ENCODE results near the gene SYVN1. TPM values are rescaled to one million over a fixed set of nuclear protein-coding genes. Genes with fewer than 3 reads are reported as not detected.

Gene SYVN1
- total and polyA plus RNA-seq, 4 donors: 19.9 to 210 (median 56.6) TPM

DNA sequence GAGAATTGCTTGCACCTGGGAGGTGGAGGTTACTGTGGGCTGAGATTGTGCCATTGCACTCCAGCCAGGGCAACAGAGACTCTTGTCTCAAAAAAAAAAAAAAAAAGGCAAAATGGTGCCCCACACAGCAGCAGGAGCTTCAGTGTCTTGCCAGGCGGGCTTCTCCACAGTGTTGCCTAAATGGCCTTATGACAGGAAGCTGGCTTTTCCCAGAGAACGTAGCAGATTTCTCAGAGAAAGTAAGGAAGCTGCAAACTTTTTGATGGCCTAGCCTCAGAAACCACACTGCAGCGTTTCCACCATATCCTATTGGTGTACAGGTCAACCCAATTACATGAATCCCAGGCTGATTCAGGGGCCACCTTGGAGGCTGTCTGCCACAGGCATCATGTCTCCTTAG is 23.0 kb upstream of the SYVN1 start (continued):
- TF ChIP-seq, protein P1, sequence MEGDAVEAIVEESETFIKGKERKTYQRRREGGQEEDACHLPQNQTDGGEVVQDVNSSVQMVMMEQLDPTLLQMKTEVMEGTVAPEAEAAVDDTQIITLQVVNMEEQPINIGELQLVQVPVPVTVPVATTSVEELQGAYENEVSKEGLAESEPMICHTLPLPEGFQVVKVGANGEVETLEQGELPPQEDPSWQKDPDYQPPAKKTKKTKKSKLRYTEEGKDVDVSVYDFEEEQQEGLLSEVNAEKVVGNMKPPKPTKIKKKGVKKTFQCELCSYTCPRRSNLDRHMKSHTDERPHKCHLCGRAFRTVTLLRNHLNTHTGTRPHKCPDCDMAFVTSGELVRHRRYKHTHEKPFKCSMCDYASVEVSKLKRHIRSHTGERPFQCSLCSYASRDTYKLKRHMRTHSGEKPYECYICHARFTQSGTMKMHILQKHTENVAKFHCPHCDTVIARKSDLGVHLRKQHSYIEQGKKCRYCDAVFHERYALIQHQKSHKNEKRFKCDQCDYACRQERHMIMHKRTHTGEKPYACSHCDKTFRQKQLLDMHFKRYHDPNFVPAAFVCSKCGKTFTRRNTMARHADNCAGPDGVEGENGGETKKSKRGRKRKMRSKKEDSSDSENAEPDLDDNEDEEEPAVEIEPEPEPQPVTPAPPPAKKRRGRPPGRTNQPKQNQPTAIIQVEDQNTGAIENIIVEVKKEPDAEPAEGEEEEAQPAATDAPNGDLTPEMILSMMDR (IDR thresholded peaks at IDR 0.05; ENCODE audit: low read depth, low read length, missing input control): no peak

DNA sequence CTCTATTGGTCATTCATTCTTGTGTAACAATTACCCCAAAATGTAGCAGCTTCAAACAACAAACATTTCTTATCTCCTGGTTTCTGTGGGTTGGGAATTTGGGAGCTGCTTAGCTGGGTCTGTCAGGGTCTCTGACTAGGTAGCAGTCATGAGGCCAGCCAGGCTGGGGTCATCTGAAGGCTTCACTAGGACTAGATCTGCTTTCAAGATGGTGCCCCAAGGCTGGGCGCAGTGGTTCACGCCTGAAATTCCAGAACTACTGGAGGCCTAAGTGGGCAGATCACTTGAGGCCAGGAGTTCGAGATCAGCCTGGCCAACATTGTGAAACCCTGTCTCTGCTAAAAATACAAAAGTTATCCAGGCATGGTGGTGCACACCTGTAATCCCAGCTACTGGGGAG is 22.6 kb upstream of the SYVN1 start:
- 95% methylated on average over 3 of the region's 3 CpGs for WGBS
- no peak for DNase-seq (ENCODE audit: low spot score)
- Histone ChIP-seq H3K9me3 (ENCODE audit: control insufficient read depth in 4 of 4, low read length in 3 of 4) (no peaks in the 10 kb centered on the region), H3K36me3 (ENCODE audit: control insufficient read depth in 4 of 4, insufficient read depth in 3 of 4, low read depth in 1 of 4, low read length in 3 of 4) (no peaks in the 10 kb centered on the region), H3K4me1 (ENCODE audit: control insufficient read depth in 4 of 4, insufficient read depth in 4 of 4, low read length in 3 of 4) (peaks cover 0 to 4% (median 2%) of the 10 kb centered on the region in 4 donors), H3K27me3 (ENCODE audit: control insufficient read depth in 4 of 4, insufficient read depth in 4 of 4, low read length in 3 of 4) (no peaks in the 10 kb centered on the region), H3K4me3 (ENCODE audit: low read depth in 1 of 3, low read length in 3 of 3) (no peak overlapping the region), H3K9ac (ENCODE audit: low read depth in 1 of 2, low read length in 2 of 2) (no peak overlapping the region), H3K27ac (ENCODE audit: low read depth in 1 of 2, low read length in 2 of 2) (no peak overlapping the region)
- no peak for TF ChIP-seq NR2F2 (IDR thresholded peaks at IDR 0.05)
- no peak for TF ChIP-seq FOXA1 (IDR thresholded peaks at IDR 0.05)
- TF ChIP-seq JUND (IDR thresholded peaks at IDR 0.05): no peak
- TF ChIP-seq HNF4G (IDR thresholded peaks at IDR 0.05): no peak
- TF ChIP-seq TAF1 (conservative IDR thresholded peaks at IDR 0.05): no peak
- TF ChIP-seq, protein P2, sequence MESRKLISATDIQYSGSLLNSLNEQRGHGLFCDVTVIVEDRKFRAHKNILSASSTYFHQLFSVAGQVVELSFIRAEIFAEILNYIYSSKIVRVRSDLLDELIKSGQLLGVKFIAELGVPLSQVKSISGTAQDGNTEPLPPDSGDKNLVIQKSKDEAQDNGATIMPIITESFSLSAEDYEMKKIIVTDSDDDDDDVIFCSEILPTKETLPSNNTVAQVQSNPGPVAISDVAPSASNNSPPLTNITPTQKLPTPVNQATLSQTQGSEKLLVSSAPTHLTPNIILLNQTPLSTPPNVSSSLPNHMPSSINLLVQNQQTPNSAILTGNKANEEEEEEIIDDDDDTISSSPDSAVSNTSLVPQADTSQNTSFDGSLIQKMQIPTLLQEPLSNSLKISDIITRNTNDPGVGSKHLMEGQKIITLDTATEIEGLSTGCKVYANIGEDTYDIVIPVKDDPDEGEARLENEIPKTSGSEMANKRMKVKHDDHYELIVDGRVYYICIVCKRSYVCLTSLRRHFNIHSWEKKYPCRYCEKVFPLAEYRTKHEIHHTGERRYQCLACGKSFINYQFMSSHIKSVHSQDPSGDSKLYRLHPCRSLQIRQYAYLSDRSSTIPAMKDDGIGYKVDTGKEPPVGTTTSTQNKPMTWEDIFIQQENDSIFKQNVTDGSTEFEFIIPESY (IDR thresholded peaks at IDR 0.05): no peak
- TF ChIP-seq FOXA2 (IDR thresholded peaks at IDR 0.05): no peak
- TF ChIP-seq YY1 (IDR thresholded peaks at IDR 0.05): no peak
- TF ChIP-seq, protein P3, sequence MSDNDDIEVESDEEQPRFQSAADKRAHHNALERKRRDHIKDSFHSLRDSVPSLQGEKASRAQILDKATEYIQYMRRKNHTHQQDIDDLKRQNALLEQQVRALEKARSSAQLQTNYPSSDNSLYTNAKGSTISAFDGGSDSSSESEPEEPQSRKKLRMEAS (IDR thresholded peaks at IDR 0.05): no peak
- no peak for TF ChIP-seq GABPA (IDR thresholded peaks at IDR 0.05 in 1 of 2, conservative IDR thresholded peaks at IDR 0.05 in 1 of 2)
- TF ChIP-seq RAD21 (IDR thresholded peaks at IDR 0.05): no peak
- TF ChIP-seq RXRA (IDR thresholded peaks at IDR 0.05): no peak
- TF ChIP-seq, protein P4, sequence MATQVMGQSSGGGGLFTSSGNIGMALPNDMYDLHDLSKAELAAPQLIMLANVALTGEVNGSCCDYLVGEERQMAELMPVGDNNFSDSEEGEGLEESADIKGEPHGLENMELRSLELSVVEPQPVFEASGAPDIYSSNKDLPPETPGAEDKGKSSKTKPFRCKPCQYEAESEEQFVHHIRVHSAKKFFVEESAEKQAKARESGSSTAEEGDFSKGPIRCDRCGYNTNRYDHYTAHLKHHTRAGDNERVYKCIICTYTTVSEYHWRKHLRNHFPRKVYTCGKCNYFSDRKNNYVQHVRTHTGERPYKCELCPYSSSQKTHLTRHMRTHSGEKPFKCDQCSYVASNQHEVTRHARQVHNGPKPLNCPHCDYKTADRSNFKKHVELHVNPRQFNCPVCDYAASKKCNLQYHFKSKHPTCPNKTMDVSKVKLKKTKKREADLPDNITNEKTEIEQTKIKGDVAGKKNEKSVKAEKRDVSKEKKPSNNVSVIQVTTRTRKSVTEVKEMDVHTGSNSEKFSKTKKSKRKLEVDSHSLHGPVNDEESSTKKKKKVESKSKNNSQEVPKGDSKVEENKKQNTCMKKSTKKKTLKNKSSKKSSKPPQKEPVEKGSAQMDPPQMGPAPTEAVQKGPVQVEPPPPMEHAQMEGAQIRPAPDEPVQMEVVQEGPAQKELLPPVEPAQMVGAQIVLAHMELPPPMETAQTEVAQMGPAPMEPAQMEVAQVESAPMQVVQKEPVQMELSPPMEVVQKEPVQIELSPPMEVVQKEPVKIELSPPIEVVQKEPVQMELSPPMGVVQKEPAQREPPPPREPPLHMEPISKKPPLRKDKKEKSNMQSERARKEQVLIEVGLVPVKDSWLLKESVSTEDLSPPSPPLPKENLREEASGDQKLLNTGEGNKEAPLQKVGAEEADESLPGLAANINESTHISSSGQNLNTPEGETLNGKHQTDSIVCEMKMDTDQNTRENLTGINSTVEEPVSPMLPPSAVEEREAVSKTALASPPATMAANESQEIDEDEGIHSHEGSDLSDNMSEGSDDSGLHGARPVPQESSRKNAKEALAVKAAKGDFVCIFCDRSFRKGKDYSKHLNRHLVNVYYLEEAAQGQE (IDR thresholded peaks at IDR 0.05): no peak

DNA sequence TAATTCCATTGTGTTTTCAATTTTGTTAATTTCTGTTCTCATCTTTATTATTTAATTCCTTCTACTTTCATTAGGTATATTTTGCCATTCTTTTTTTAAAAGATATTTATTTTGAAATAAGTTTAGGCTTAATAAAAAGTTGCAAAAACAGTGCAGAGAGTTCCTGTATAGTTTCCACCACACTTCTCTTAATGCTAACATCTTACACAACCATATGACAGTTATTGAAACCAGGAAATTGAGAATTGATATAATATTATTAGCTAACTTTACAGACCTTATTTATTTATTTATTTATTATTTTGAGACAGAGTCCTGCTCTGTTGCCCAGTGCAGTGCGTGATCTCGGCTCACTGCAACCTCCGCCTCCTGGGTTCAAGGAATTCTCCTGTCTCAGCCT is 21.9 kb upstream of the SYVN1 start:
- no peaks in the 10 kb centered on the region for H3K36me3 ChIP-seq (ENCODE audit: control insufficient read depth in 4 of 4, insufficient read depth in 3 of 4, low read depth in 1 of 4, low read length in 3 of 4)
- 97% methylated on average over 3 of the region's 3 CpGs for WGBS
- H3K4me3 ChIP-seq (ENCODE audit: low read depth in 1 of 3, low read length in 3 of 3): no peak overlapping the region
- no peaks in the 10 kb centered on the region for H3K27me3 ChIP-seq (ENCODE audit: control insufficient read depth in 4 of 4, insufficient read depth in 4 of 4, low read length in 3 of 4)
- H3K9ac ChIP-seq (ENCODE audit: low read depth in 1 of 2, low read length in 2 of 2): no peak overlapping the region
- H3K9me3 ChIP-seq (ENCODE audit: control insufficient read depth in 4 of 4, low read length in 3 of 4): no peaks in the 10 kb centered on the region
- peaks cover 0 to 10% (median 9%) of the 10 kb centered on the region in 4 donors for H3K4me1 ChIP-seq (ENCODE audit: control insufficient read depth in 4 of 4, insufficient read depth in 4 of 4, low read length in 3 of 4)
- H3K27ac ChIP-seq (ENCODE audit: low read depth in 1 of 2, low read length in 2 of 2): no peak overlapping the region
- DNase-seq (ENCODE audit: low spot score): no peak
- TF ChIP-seq, protein P4 (IDR thresholded peaks at IDR 0.05): no peak
- TF ChIP-seq SP1 (IDR thresholded peaks at IDR 0.05): no peak
- TF ChIP-seq, protein P5, sequence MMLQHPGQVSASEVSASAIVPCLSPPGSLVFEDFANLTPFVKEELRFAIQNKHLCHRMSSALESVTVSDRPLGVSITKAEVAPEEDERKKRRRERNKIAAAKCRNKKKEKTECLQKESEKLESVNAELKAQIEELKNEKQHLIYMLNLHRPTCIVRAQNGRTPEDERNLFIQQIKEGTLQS (IDR thresholded peaks at IDR 0.05): no peak

Measured in liver (tissue), 9 donors.